NCI-H460 (cell line): ENCODE data around the gene MATCAP1. TPM values are rescaled to one million over a fixed set of nuclear protein-coding genes. Genes with fewer than 3 reads are reported as not detected.

Experiments
- DNase-seq: peaks from one replicate; pipeline ENCODE4 v3.0.0-alpha.2; 2016; ENCODE audit warnings: low read depth; ENCODE audit errors: extremely low read depth
- total RNA-seq: library from RNA; depleted of rRNA; stranded (reverse); fragments of >200 nt; shearing (Covaris generic); gene quantifications from 2 replicates; pipeline ENCODE4 v1.2.3, GENCODE V29; 2014

The MATCAP1 gene
- total RNA-seq, 1 experiment from 2014 or later, result 10.8 TPM

DNA sequence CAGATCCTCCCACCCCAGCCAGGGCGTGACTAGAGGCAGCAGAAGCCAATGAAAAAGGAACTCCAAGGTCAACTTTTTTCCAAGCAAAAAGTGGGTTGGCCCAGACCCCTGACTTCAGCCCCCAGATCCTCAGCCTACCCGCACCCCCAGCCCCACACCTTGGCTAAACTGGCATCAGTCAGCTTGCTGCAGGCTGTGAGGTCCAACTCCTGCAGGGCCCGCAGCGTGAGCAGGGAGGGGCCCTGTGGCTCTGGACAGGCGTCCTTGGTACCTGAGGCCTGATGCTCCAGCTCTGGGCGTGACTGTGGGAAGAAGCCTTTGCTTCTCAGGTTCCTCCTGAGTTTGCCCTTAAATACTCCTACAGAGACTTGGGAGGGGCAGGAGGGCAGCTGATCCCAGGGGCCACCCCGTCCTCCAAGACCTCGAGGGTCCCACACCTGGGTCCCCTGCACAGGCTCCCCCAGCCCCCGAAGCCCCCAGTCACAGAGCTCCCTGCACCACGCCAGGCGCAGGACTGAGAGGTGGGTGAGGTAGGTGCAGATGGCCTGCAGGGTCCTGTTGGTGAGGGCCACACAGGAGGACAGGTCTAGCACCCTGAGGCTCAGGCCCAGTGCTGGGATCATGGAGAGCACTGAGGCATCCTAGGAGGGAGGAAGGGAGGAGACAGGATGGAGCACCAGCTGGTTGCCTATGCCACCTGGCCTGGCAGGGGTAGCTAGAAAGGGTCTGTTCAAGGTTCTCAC is 24.6 kb upstream of the MATCAP1 start:
- DNase-seq, result no peak

DNA sequence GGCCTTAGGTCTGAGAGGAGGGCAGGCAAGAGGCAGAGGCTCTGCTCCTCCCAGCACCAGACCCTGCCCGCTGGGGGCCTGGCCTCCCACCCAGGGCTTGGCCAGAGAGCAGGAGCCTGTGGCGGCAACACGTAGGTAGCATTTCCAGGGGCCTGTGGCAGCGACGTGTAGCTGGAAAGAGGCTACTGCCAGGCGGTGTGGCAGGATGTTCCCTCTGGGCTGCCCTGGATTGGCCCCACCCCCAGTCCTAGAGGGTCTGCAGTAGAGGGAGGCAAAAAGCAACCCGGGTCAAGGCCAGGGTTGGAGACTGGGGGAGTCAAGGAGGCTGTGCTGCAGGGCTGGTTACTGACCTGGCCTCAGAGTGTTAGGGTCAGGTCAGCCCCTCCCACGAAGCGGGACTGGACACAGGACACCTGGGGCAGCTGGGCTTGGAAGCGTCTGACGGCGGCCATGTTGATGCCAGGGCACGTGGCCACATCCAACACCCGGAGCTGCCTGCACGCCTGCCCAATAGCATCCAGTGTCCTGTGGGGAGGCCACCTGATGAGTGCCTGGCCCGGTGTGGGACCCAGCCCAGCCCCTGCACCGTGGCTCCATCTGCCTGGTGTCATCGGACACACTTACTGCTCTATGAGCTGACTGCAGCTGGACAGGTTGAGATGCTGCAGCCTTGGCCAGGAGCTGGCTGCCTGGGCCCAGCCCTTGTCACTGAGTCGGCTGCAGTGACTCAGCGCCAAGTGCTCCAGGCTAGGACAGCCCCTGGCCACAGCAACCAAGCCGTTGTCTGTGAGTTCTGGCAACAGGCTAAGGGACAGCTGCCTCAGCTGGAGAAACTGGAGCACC is 23.7 kb upstream of the MATCAP1 start:
- DNase-seq, result peak; percentile 47

DNA sequence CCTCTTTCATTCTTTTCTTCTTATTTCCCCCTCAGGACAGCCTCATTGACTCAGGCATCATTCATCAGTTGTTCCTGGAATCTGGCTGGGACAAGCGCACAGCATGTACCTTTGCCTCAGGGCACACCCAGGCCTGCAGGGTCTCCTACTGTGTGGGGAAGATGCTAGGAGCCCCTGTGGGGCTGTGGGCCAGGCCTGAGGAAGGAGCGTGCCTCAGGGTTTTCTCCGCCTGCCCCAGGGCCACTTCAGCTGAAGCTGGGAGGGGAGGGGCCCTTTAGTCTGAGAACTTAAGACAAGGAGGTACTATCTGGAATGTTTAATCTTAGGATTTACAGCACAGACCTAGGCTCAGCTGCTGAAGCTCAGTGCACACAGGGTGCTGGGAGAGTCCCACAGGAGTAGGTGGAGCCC is 23.1 kb upstream of the MATCAP1 start:
- no peak for DNase-seq

DNA sequence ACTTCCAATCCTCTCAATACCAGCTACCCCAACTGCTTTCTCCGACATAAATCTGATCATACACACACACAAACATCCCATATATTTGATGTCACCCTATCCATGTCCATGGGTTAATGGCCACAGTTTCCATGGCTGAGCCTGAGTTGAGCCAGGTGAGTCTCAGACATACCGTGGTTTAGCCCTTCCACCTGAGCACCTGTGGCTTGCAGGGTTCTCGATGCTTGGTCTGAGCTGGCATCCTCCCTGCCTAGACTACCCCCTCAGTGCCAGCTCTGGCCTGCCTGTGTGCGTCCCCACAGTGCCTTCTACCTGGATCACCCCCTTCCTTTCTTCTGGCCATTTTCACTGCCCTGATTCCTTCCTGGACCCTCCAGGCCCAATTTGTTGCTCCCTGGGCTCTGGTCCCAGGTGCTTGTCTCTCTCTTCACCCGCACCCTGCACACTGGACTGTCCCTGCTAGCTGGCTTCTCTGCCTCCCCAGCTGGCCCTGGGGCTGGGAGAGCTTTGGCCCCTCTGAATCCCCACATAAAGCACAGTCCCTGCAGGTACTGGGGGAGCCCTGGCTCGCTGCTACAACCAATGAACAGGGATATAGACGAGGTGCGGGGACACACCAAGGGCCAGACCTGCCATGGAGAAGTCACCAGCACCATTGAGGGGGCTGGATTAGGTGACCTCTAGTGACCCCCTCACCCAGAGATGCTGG is 22.5 kb upstream of the MATCAP1 start:
- no peak for DNase-seq

DNA sequence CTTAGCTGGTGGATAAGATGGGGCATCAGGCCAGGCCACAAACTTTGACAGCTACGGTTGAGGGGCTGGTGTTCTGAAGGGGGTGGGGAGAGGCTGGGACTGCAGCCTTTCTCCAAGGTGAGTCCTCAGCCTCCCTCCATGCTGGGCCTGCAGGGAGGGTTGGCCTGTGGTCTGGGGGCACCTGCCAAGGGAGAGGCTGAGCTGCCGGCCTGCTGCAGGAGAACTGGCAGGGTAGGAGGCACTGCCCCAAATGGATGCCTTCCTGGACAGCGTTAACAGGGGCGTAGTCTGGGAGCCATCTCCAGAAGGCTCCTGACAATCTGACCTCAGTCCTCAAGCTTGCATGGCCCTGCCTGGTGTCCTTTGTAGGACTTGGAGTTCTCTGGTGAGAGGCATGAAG is 20.3 kb upstream of the MATCAP1 start:
- DNase-seq, result no peak

DNA sequence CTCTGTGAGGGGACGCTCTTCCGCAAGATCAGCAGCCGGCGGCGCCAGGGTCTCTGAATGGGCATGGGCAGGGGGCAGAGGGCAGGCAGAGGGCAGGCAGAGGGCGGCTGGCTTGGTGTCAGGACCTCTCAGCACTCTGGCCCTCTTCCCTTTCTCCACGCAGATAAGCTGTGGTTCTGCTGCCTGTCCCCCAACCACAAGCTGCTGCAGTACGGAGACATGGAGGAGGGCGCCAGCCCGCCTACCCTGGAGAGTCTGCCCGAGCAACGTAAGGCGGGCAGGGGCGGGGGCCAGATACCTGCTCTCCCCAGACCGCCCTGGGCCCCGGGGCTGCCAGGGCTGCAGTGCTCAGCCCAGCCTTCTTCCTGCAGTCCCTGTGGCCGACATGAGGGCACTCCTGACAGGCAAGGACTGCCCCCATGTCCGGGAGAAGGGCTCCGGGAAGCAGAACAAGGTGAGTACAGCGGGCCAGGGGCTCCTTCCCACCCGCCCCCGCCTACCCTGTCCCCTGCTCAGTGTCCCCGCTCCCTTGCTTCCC is 19.3 kb upstream of the MATCAP1 start:
- no peak for DNase-seq

DNA sequence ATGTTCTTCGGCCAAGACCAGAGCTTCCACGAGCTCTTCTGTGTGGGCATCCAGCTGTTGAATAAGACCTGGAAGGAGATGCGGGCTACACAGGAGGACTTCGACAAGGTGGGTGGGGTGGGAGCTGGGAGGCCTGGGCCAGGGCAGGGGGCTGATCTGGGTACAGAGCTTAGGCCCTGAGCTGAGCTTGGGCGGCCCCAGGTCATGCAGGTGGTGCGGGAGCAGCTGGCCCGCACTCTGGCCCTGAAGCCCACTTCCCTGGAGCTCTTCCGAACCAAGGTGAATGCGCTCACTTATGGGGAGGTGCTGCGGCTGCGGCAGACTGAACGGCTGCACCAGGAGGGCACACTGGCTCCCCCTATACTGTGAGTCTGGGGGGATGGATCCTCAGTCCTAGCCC is 18.7 kb upstream of the MATCAP1 start:
- no peak for DNase-seq

DNA sequence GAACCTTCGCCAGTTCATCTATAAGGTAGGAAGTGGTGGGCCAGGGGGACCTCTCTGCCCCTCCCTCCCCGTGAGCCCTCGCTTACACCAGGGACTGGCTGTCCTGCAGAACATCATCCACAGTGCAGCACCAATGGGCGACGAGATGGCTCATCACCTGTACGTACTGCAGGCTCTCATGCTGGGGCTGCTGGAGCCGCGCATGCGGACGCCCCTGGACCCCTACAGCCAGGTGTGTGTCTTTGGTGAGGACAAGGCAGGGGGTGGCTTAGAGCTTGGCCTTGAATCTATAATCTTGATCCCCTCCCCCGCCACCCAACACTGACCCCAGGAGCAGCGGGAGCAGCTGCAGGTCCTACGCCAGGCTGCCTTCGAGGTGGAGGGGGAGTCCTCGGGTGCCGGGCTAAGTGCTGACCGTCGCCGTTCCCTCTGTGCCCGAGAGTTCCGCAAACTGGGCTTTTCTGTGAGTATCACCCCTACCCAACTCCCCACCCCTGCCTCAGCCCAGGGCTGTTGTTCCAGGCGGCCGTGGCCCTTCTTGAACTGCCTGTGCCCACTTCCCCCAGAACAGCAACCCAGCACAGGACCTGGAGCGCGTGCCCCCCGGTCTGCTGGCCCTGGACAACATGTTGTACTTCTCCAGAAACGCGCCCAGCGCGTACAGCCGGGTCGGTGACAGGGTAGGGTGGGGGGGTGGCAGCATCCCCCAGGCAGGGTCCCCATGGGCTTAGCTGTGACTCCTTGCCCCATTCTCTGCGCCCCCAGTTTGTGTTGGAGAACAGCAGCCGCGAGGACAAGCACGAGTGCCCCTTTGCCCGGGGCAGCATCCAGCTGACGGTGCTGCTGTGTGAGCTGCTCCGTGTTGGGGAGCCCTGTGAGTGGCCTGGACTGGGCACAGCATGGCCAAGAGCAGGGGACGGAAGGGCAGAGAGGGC is 17.9 kb upstream of the MATCAP1 start:
- DNase-seq, result no peak

DNA sequence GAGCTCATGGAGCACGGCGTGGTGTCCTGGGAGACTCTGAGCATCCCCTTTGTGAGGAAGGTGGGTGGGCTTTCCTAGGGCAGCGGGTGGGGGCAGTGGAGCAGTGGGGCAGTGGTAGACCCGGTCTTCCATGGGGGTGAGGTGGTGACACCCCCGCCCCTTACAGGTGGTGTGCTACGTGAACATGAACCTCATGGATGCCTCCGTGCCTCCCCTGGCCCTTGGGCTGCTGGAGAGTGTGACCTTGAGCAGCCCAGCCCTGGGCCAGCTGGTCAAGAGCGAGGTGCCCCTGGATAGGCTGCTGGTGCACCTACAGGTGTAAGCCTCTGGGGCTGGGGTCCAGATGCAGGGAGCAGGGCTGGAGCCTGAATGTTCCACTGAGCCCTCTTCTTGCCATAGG is 16.7 kb upstream of the MATCAP1 start:
- no peak for DNase-seq

DNA sequence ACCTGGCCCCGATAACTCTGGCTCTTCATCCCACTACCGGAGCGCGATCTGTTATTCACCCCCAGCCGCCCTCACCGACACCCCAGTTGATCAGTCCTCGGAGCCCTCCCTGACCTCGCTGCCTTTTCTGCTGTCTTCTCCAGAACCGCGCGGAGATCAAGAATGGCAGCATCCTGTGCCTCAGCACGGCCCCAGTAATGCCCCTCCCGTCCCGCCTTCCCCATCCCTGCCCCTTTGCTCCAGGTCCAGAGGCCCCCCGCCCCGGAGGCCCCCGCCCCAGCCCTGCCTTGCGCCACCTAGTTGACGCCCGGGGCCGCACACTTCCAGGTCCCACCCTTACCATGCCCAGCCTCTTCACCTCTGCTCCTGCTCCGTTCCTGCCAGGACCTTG is 16.0 kb upstream of the MATCAP1 start:
- no peak for DNase-seq

DNA sequence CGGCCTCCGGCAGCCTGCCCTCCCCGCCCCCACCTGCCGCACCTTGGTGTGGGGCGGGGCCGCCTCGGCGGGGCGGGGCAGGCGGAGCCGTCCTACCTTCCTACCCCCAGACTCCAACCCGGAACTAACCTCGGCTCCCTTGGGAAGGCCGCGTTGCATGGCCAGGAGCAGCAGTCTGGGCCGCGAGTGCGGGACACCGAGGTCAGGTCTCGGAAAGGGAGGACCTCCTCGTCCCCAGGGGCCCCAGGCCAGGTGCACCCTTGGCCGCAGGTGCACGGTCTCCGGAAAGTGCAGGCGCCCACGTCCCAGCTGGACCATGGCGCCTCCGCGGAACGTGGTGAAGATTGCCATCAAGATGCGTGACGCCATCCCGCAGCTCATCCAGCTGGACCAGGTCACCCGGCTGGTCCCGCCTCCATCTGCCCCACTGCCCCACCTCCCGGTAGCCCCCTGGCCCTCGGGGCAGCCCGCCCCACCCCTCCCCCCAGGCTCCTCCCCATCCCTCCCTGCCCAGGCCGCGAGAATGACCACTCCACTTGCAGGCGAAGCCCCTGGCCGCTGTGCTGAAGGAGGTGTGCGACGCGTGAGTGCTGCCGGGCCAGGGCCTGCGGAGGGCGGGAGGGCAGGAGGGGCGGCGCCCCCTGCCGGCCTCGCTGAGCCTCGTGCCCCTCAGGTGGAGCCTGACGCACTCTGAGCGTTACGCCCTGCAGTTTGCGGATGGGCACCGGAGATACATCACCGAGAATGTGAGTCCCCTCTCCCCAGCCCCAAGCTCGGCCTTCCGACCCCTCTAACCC is 15.4 kb upstream of the MATCAP1 start, which contains the start of gene ELMO3:
Gene ELMO3, plus strand, starts transcription at position 121 of the 797 bp plus-strand sequence. Its CDS starts 196 bp downstream, at position 317.
- DNase-seq, result no peak

DNA sequence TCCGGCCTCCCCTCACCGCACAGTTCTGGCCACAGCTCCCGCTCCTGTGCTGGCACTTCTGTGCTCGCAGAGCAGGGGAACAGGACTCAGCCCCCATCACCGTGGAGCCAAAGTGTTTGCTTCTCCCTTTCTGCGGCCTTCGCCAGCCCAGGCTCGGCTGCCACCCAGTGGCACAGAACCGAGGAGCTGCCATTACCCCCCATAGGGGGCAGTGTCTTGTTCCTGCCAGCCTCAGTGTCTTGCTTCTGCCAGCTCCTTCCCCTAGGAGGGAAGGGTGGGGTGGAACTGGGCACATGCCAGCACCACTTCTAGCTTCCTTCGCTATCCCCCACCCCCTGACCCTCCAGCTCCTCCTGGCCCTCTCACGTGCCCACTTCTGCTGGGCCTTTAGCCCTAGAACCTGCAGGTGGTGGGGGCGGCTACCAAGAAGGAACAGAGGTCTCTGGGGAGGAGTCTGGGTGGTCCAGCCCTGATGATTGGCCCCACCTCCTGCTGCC is 14.5 kb upstream of the MATCAP1 start:
- DNase-seq, result peak; percentile 64

DNA sequence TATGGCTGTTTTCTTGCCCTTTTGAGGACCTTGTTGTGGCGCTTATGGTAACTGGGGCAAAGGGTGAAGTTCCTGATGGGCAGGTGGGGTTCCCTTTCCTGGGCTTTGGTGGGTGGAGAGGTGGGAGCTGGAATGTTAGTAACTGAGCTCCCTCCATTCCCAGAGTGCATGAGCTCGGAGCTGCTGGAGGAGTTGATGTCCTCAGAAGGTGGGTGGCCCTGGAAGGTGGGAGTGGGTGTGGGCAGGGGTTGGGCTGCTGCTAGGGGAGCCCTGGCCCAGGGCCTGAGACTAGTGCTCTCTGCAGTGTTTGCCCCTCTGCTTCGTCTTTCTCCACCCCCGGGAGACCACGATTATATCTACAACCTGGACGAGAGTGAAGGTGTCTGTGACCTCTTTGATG is 13.9 kb upstream of the MATCAP1 start:
- DNase-seq, result no peak

DNA sequence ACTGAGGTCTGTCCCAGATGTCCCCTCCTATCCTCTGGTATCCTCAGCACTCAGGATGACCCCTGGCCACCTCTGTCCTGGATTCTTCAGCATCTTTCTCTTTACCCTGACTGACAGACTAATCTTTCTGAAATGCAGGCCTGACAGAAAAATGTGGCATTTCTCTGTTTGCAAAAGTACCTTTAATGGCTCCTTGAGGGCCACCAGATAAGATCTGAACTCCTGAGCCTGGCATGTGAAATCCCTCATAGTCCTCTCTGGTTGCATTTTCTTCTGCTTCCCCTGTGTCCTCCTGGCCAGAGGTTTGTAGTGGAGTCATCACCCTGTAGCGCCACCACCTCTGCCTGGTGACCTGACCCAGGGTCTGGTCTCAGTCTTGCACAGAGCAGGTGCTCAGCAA is 13.1 kb upstream of the MATCAP1 start:
- no peak for DNase-seq

DNA sequence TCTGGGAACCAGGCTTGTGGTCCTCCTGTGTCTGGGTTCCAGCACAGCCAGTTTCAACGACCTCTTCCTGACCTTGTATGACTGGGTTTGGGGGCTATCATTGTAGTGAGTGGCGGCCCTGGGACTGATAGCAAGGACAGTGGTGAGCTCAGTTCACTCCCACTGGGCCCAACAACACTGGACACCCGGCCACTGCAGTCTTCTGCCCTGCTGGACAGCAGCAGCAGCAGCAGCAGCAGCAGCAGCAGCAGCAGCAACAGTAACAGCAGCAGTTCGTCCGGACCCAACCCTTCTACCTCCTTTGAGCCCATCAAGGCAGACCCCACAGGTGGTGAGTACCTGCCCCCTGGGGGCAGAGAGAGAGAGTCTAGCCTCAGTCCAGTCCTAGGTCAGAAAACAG is 11.9 kb upstream of the MATCAP1 start:
- DNase-seq, result no peak

DNA sequence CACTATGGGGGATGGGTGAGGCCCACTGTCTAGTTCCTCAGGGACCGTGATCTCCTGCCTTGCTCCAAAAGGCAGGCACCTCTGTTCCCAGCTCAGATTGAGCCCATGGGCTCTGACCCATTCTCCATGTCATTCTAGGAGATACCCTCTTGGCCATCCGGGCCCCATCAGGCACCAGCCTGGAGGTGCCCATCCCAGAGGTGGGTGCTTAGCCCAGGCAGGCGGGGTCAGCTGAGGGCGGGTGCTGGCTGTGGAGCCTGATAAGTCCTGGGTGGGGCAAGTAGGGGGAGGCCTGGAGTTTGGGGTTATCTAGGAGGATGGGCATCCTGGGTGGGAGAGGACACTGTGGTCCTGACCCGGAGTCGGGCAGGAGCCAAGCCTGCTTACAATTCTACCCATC is 10.5 kb upstream of the MATCAP1 start:
- DNase-seq, result no peak

DNA sequence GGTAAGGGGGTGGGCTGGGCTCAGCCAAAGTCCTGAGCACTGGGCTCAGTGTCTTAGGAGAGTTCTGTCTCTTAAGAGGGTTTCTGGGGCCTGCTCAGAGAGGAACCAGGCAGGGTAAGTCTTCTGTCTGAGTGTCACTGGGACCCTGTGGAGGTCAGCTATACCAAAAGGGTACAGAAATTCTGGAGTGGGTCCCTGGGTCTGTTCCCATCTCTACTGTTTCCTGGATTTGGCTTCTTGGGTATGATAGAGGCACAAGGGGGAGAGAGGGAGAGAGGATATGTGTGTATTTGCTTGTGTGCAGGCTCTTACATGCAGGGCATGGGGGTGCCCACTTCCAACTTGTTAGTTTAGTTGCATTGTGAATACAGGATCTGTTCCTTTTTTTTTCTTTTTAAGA is 9.8 kb upstream of the MATCAP1 start:
- DNase-seq, result no peak

DNA sequence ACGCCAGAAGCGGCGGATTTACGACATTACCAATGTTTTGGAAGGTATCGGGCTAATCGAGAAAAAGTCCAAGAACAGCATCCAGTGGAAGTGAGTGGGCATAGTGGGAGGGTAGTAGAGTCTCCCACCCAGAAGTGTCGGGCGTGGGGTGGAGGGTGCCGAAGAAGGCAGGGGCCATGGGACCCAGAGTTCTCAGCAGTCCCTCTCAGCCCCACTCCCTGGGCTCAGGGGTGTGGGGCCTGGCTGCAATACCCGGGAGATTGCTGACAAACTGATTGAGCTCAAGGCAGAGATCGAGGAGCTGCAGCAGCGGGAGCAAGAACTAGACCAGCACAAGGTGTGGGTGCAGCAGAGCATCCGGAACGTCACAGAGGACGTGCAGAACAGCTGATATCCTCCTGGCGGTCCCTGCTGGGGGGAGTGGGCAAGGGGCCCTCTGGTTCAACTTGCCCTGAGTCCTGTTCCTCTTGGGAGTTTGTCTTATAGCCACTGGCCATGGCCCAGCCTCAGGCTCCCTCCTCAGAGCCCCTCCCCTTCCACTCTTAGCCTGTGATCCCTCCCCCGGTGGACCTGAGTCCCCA is 9.1 kb upstream of the MATCAP1 start:
- DNase-seq, result no peak
